K562 (cell line): ENCODE results near the gene MPC1. TPM values are rescaled to one million over a fixed set of nuclear protein-coding genes. Genes with fewer than 3 reads are reported as not detected.
A peak's percentile ranks its signal among the peaks of the same experiment; 100 is the strongest.

Experiments
- MBD1 ChIP-seq: fragments of 250-450 bp; sonication (Bioruptor Pico); IDR thresholded peaks from 2 replicates; pipeline ENCODE4 v1.8.0; 2022; ENCODE audit warnings: inconsistent platforms
- MNT ChIP-seq, 2 experiments: fragments of 450-650 bp; conservative IDR thresholded peaks; 2 replicates each; pipeline ENCODE4 v1.6.1; 2017; ENCODE audit warnings: mild to moderate bottlenecking in 2 of 2, moderate library complexity in 2 of 2
- PREB ChIP-seq: sonication (generic); formaldehyde crosslinking; IDR thresholded peaks from 2 replicates; pipeline ENCODE4 v1.8.1; 2023; ENCODE audit warnings: mild to moderate bottlenecking, missing genetic modification reagents
- TAF1 ChIP-seq: IDR thresholded peaks from 2 replicates; pipeline ENCODE4 v1.6.1; 2011; ENCODE audit warnings: mild to moderate bottlenecking, low read length, moderate library complexity; ENCODE audit not compliant: insufficient read depth, control insufficient read depth, severe bottlenecking; ENCODE audit errors: extremely low read depth
- polyA plus RNA-seq, 8 experiments: library from polyadenylated mRNA; depleted of rRNA in 4 of 8; stranded (reverse) in 5 of 8; unstranded in 3 of 8; fragments of >200 nt; fragmentation: Nextera tagmentation in 2 of 8; fragmentation: Illumina TruSeq in 1 of 8; extraction: Ambion mirVana in 2 of 8; extraction: Trizol in 1 of 8; gene quantifications; 2 replicates each; pipeline versions ENCODE4 v1.2.1 to v1.2.3, GENCODE V29; 2011 to 2014; ENCODE audit warnings: inconsistent platforms in 1 of 8, missing spikeins in 1 of 8
- total RNA-seq, 7 experiments: library from RNA; depleted of rRNA in 6 of 7; stranded (reverse); fragments of >200 nt in 6 of 7; fragmentation: Illumina TruSeq in 2 of 7; extraction: Trizol in 2 of 7; gene quantifications; 2 replicates each; pipeline versions ENCODE4 v1.2.1 to v1.2.3, GENCODE V29; 2011 to 2021; ENCODE audit warnings: low replicate concordance in 1 of 7
- TF ChIP-seq, protein P1 (sequence below), 2 experiments: fragments of 450-650 bp in 1 of 2; sonication (generic) in 1 of 2; formaldehyde crosslinking in 1 of 2; IDR thresholded peaks in 1 of 2; conservative IDR thresholded peaks in 1 of 2; 2 replicates each; pipeline versions ENCODE4 v1.6.1 to v1.8.1; 2016 to 2023; ENCODE audit warnings: mild to moderate bottlenecking in 2 of 2, moderate library complexity in 2 of 2, inconsistent platforms in 1 of 2, missing genetic modification reagents in 1 of 2

MPC1 gene
- total and polyA plus RNA-seq, 9 of the 15 experiments (the other 6 are each of a cell fraction or from before 2014, with no cell fraction given) = 78.6 to 185 (median 138) TPM

DNA sequence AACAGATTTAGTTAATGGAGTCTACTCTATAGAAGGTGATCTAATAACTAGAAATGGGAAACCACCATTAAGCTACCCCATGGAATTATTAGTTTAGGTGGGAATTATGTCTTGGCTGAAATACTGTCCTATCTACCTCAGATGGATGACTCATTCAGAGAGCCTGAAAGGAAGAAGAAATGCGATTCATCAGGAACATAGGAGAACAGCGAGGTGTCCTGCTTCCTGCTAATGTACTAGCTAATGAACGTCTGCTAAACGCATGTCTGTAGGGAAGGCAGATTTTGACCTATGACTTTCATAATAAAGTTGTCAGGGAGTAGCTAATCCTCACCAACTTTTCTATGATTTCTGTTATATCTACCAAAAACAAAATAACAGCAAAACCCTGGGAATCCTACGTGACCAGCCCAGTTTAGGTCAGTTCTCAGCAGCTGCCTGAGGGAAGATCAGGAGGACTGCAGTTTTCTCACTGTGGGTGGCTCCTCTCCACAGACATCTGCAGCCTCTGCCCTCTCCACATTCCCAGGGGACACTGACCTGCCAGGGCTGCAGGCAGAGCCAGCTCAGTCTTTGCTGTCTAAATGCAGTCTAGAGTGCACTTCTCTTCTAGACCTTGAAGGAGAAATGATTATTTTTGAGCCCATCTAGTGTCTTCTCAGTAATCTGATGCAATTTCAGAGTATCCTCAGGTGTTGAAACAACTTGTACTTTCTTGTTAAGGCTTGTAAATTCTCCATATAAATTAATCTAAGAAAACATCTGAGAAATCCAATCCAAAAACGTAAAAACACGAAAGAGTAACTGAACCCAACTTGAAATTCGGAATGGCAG, 22.3 kb downstream of the MPC1 start (continued):
- TF ChIP-seq MNT (conservative IDR thresholded peaks at IDR 0.05) (no peak), PREB (no peak), MBD1 (CRISPR knock-in tag) (no peak), TAF1 (no peak)
- TF ChIP-seq, protein P1, sequence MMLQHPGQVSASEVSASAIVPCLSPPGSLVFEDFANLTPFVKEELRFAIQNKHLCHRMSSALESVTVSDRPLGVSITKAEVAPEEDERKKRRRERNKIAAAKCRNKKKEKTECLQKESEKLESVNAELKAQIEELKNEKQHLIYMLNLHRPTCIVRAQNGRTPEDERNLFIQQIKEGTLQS (IDR thresholded peaks at IDR 0.05) = peak; percentile 72
- TF ChIP-seq, protein P1 (CRISPR knock-in tag; conservative IDR thresholded peaks at IDR 0.05) = no peak
- TF ChIP-seq, all 486 proteins: peak for 6
